Measurements from ENCODE around the gene SORL1-AS1.

DNA sequence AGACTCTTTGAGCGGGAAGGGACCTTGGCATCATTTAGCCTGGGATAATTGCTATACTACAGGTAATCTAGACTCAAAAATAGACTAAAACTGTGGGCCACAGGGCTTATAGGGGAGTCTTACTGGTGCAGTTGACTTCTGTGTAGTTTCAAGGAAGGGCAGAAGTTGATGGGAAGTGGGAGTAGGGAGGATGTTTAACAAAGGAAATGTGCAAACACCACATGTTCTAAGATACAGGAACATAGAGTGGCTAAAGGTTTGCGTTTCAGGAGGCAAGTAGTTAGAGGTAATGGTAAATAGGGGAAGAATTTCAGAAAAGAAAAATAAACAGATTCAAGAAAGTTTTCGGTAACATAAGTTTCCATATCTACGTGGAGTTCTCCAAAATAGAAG lies 15.1 kb downstream of the SORL1-AS1 start:
- TF ChIP-seq, protein P1, sequence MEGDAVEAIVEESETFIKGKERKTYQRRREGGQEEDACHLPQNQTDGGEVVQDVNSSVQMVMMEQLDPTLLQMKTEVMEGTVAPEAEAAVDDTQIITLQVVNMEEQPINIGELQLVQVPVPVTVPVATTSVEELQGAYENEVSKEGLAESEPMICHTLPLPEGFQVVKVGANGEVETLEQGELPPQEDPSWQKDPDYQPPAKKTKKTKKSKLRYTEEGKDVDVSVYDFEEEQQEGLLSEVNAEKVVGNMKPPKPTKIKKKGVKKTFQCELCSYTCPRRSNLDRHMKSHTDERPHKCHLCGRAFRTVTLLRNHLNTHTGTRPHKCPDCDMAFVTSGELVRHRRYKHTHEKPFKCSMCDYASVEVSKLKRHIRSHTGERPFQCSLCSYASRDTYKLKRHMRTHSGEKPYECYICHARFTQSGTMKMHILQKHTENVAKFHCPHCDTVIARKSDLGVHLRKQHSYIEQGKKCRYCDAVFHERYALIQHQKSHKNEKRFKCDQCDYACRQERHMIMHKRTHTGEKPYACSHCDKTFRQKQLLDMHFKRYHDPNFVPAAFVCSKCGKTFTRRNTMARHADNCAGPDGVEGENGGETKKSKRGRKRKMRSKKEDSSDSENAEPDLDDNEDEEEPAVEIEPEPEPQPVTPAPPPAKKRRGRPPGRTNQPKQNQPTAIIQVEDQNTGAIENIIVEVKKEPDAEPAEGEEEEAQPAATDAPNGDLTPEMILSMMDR (conservative IDR thresholded peaks at IDR 0.05), result no peak
- no peak for TF ChIP-seq EZH2 (IDR thresholded peaks at IDR 0.05; ENCODE audit: low read depth)
